Measurements from ENCODE around the gene UBASH3B.

The UBASH3B gene

DNA sequence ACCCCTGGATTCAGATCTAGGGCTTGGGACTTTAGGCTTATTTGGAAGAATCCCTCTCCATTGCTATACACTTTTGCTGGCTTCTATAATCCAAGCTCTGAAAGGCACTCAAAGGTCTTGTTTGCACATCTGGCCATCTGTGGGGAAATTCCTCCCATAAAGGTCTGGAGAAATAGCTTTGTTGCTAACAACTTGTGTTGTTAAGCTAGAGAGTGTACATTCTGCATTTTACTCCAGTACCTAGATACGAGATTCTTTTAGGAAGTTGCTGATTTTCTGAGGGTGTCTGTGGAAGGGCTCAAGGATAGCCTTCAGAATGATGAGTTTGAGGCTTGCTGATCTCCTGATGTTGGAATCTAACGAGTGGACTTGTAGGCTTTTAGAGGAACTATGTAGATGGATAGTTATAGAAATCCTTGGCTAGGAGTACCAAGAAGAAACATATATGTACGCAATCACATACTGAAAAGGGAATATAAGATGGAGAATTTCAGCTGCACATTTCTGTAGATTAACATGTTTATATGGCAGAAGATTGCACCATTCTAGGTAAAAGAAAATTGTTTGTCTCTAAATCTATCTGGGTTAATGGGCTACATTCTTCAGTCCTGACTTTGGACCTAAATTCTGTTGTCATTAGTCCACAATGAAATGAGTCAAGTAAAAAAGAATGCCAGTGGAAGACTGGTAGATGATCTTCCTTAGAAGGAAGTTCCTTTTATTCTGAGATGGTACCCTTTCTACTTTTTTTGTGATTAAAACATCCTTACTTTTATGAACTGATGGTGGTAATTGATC, 51.0 kb downstream of the UBASH3B start:
- H4K20me1 ChIP-seq (ENCODE audit: insufficient read depth, low read length) = no peaks in the 10 kb centered on the region
- H3K9ac ChIP-seq (ENCODE audit: low read length) = no peak overlapping the region
- TF ChIP-seq, protein P1, sequence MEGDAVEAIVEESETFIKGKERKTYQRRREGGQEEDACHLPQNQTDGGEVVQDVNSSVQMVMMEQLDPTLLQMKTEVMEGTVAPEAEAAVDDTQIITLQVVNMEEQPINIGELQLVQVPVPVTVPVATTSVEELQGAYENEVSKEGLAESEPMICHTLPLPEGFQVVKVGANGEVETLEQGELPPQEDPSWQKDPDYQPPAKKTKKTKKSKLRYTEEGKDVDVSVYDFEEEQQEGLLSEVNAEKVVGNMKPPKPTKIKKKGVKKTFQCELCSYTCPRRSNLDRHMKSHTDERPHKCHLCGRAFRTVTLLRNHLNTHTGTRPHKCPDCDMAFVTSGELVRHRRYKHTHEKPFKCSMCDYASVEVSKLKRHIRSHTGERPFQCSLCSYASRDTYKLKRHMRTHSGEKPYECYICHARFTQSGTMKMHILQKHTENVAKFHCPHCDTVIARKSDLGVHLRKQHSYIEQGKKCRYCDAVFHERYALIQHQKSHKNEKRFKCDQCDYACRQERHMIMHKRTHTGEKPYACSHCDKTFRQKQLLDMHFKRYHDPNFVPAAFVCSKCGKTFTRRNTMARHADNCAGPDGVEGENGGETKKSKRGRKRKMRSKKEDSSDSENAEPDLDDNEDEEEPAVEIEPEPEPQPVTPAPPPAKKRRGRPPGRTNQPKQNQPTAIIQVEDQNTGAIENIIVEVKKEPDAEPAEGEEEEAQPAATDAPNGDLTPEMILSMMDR (IDR thresholded peaks at IDR 0.05; ENCODE audit: low read length) = no peak
- TF ChIP-seq EZH2phosphoT487 (IDR thresholded peaks at IDR 0.05; ENCODE audit: low read length) (no peak), EZH2 (optimal IDR thresholded peaks at IDR 0.05; ENCODE audit: low read depth, low read length) (no peak)
- no peaks in the 10 kb centered on the region for H3K9me3 ChIP-seq (replicated peaks; ENCODE audit: insufficient read depth, low read length)
- DNase-seq = no peak
- no peak overlapping the region for H3K4me3 ChIP-seq (ENCODE audit: low read length)
- H3K36me3 ChIP-seq (replicated peaks; ENCODE audit: insufficient read depth, low read length) = no peaks in the 10 kb centered on the region
- no peaks in the 10 kb centered on the region for H3K9me2 ChIP-seq (replicated peaks; ENCODE audit: insufficient read depth, low read length)
- H3K27ac ChIP-seq (ENCODE audit: low read length) = no peak overlapping the region
- H3K4me1 ChIP-seq (ENCODE audit: low read length) = no peaks in the 10 kb centered on the region
- no peak overlapping the region for H3K4me2 ChIP-seq (ENCODE audit: low read depth, low read length)
- no peaks in the 10 kb centered on the region for H3F3A ChIP-seq (ENCODE audit: insufficient read depth, low read length)
- no peak overlapping the region for H2AFZ ChIP-seq (ENCODE audit: low read length)
- no peaks in the 10 kb centered on the region for H3K79me2 ChIP-seq (ENCODE audit: low read length)
- H3K27me3 ChIP-seq (replicated peaks; ENCODE audit: insufficient read depth, low read length) = no peaks in the 10 kb centered on the region

DNA sequence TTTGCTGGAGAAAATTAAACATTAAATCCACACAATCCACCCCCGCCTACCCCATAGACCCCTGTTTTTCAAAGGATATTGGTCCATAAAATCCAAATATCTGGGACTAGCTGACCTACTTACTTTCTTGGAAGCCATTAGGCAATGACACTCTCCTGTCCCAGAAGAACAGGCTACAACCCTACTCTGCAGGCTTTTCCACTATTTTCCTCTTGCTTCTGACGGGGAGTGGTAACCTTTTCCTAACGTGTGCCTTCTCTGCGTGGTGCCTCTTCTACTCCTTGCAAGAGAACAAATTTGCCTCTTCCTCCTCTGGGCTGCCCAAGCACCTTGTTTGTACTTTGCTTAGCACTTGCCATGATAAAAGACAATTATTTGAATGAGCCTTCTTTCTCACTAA, 51.6 kb downstream of the UBASH3B start:
- Histone ChIP-seq H3F3A (ENCODE audit: insufficient read depth, low read length) (no peaks in the 10 kb centered on the region), H3K4me1 (ENCODE audit: low read length) (no peaks in the 10 kb centered on the region), H3K9ac (ENCODE audit: low read length) (no peak overlapping the region), H3K4me3 (ENCODE audit: low read length) (no peak overlapping the region), H3K27ac (ENCODE audit: low read length) (no peak overlapping the region), H3K27me3 (replicated peaks; ENCODE audit: insufficient read depth, low read length) (no peaks in the 10 kb centered on the region), H3K4me2 (ENCODE audit: low read depth, low read length) (no peak overlapping the region), H3K79me2 (ENCODE audit: low read length) (no peaks in the 10 kb centered on the region), H3K36me3 (replicated peaks; ENCODE audit: insufficient read depth, low read length) (no peaks in the 10 kb centered on the region), H3K9me3 (replicated peaks; ENCODE audit: insufficient read depth, low read length) (no peaks in the 10 kb centered on the region), H3K9me2 (replicated peaks; ENCODE audit: insufficient read depth, low read length) (no peaks in the 10 kb centered on the region), H4K20me1 (ENCODE audit: insufficient read depth, low read length) (no peaks in the 10 kb centered on the region), H2AFZ (ENCODE audit: low read length) (no peak overlapping the region)
- DNase-seq = no peak
- TF ChIP-seq EZH2 (optimal IDR thresholded peaks at IDR 0.05; ENCODE audit: low read depth, low read length) = no peak
- TF ChIP-seq, protein P1 (IDR thresholded peaks at IDR 0.05; ENCODE audit: low read length) = no peak
- TF ChIP-seq EZH2phosphoT487 (IDR thresholded peaks at IDR 0.05; ENCODE audit: low read length) = no peak

DNA sequence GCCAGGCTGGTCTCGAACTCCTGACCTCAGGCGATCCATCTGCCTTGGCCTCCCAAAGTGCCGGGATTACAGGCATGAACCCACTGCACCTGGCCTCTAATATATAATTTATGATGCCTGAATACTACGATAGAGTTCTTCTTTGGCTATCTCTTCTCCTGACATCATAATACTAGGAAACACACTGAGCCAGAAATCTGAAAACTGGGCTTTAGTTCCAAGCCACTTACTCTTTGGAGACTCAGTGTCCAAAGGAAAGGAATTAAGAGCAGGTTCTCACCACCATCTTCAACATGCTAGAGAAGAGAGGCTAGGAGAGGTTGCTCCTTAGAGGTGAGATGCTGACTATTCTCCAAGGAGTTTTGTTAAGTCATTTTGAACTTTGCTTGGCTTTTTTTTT, 52.4 kb downstream of the UBASH3B start:
- Histone ChIP-seq H3K4me3 (ENCODE audit: low read length) (no peak overlapping the region), H3K4me1 (ENCODE audit: low read length) (no peaks in the 10 kb centered on the region), H4K20me1 (ENCODE audit: insufficient read depth, low read length) (no peaks in the 10 kb centered on the region), H3K9me3 (replicated peaks; ENCODE audit: insufficient read depth, low read length) (no peaks in the 10 kb centered on the region), H3K27me3 (replicated peaks; ENCODE audit: insufficient read depth, low read length) (no peaks in the 10 kb centered on the region), H3K36me3 (replicated peaks; ENCODE audit: insufficient read depth, low read length) (no peaks in the 10 kb centered on the region), H3F3A (ENCODE audit: insufficient read depth, low read length) (no peaks in the 10 kb centered on the region), H3K9me2 (replicated peaks; ENCODE audit: insufficient read depth, low read length) (no peaks in the 10 kb centered on the region), H3K4me2 (ENCODE audit: low read depth, low read length) (no peak overlapping the region), H3K79me2 (ENCODE audit: low read length) (no peaks in the 10 kb centered on the region), H2AFZ (ENCODE audit: low read length) (no peak overlapping the region), H3K9ac (ENCODE audit: low read length) (no peak overlapping the region), H3K27ac (ENCODE audit: low read length) (no peak overlapping the region)
- no peak for TF ChIP-seq EZH2phosphoT487 (IDR thresholded peaks at IDR 0.05; ENCODE audit: low read length)
- no peak for TF ChIP-seq EZH2 (optimal IDR thresholded peaks at IDR 0.05; ENCODE audit: low read depth, low read length)
- TF ChIP-seq, protein P1 (IDR thresholded peaks at IDR 0.05; ENCODE audit: low read length) = no peak
- no peak for DNase-seq

Data from MM.1S (cell line).